PC-9 (cell line): Measurements from ENCODE around the gene SLC25A24. TPM values are rescaled to one million over a fixed set of nuclear protein-coding genes. Genes with fewer than 3 reads are reported as not detected.
"Not testable (repeated sequence)": the region's sequence is repeated elsewhere in the genome, so short reads cannot be mapped to it uniquely, and the experiment has no call there.

Source experiments
- BruUV-seq: library from RNA; stranded (reverse); fragments of 400-500 nt; replicated peaks from 2 replicates; lab custom pipeline; 2021; lab: Mats Ljungman, UMichigan
- CTCF ChIA-PET: fragments of 300-600 bp; sonication (Branson Sonifier 250); formaldehyde crosslinking; loops from one replicate; lab custom pipeline; 2022; ENCODE audit warnings: antibody characterized with exemption; lab: Charles Lee
- POLR2A ChIA-PET: fragments of 300-600 bp; sonication (Branson Sonifier 250); formaldehyde crosslinking; loops from one replicate; lab custom pipeline; 2022; ENCODE audit warnings: antibody characterized with exemption; ENCODE audit not compliant: unreplicated experiment; lab: Charles Lee
- DNase-seq, 2 experiments: peaks; one replicate each; pipeline versions ENCODE4 v3.0.0 to v3.0.0-alpha.2; 2015 to 2022; ENCODE audit warnings: mixed read lengths in 1 of 2
- H2AFZ ChIP-seq: fragments of 200-600 bp; sonication (generic); 2 replicates; pipeline ENCODE4 v1.8.1; 2017; ENCODE audit warnings: antibody characterized with exemption
- H3F3A ChIP-seq: fragments of 200-600 bp; sonication (generic); 2 replicates; pipeline ENCODE4 v1.8.1; 2017; ENCODE audit warnings: antibody characterized with exemption, mild to moderate bottlenecking, low read depth; ENCODE audit not compliant: insufficient read depth
- H3K27ac ChIP-seq: fragments of 200-600 bp; sonication (generic); 2 replicates; pipeline ENCODE4 v1.6.1; 2016; ENCODE audit warnings: mixed run types
- H3K27me3 ChIP-seq: fragments of 200-600 bp; sonication (generic); 2 replicates; pipeline ENCODE4 v1.6.1; 2016; ENCODE audit warnings: low read depth, mixed run types; ENCODE audit not compliant: insufficient read depth
- H3K36me3 ChIP-seq: fragments of 200-600 bp; sonication (generic); 2 replicates; pipeline ENCODE4 v1.6.1; 2016; ENCODE audit warnings: low read depth, mixed run types
- H3K4me1 ChIP-seq: fragments of 200-600 bp; sonication (generic); replicated peaks from 2 replicates; pipeline ENCODE4 v1.6.1; 2016; ENCODE audit warnings: mixed run types; ENCODE audit not compliant: insufficient read depth
- H3K4me2 ChIP-seq: fragments of 200-600 bp; sonication (generic); 2 replicates; pipeline ENCODE4 v1.6.1; 2017; ENCODE audit warnings: mixed run types
- H3K4me3 ChIP-seq: fragments of 200-600 bp; sonication (generic); 2 replicates; pipeline ENCODE4 v1.6.1; 2016; ENCODE audit warnings: mixed run types
- H3K79me2 ChIP-seq: fragments of 200-600 bp; sonication (generic); 2 replicates; pipeline ENCODE4 v1.6.1; 2017; ENCODE audit warnings: low read depth, mixed run types
- H3K9me2 ChIP-seq: fragments of 200-600 bp; sonication (generic); 2 replicates; pipeline ENCODE4 v1.8.1; 2017; ENCODE audit warnings: mild to moderate bottlenecking; ENCODE audit not compliant: insufficient read depth
- H3K9me3 ChIP-seq: fragments of 200-600 bp; sonication (generic); 2 replicates; pipeline ENCODE4 v1.8.1; 2016; ENCODE audit warnings: low read depth; ENCODE audit not compliant: insufficient read depth
- H4K20me1 ChIP-seq: fragments of 200-600 bp; sonication (generic); 2 replicates; pipeline ENCODE4 v1.8.1; 2017; ENCODE audit not compliant: insufficient read depth
- CTCF ChIP-seq: fragments of 200-600 bp; sonication (generic); conservative IDR thresholded peaks from 2 replicates; pipeline ENCODE4 v1.6.1; 2017; ENCODE audit warnings: mixed run types, antibody characterized with exemption, mild to moderate bottlenecking, moderate library complexity
- EZH2 ChIP-seq: fragments of 200-600 bp; sonication (generic); IDR thresholded peaks from 2 replicates; pipeline ENCODE4 v1.8.0; 2017; ENCODE audit warnings: antibody characterized with exemption, low read depth
- intact Hi-C: fragments of 100-400 bp; cut with micrococcal nuclease; formaldehyde crosslinking; loops from one replicate; pipeline ENCODE4 v1.10.0; 2022; ENCODE audit not compliant: unreplicated experiment
- total RNA-seq: library from RNA; stranded (reverse); gene quantifications from 2 replicates; pipeline ENCODE4 v1.2.3, GENCODE V29; 2021

Gene SLC25A24
- total RNA-seq, 1 experiment from 2014 or later = 60.5 TPM

- TF ChIP-seq CTCF = peak; percentile 94
- H3K9me2 ChIP-seq, BruUV-seq, H3K79me2 ChIP-seq, H3K4me3 ChIP-seq, H3K9me3 ChIP-seq, H3K27ac ChIP-seq, CTCF ChIA-PET, H4K20me1 ChIP-seq, H3K36me3 ChIP-seq, intact Hi-C loops, H3K27me3 ChIP-seq, H2AFZ ChIP-seq, H3K4me2 ChIP-seq: not testable (repeated sequence)
- DNase-seq = peak in 1 of 2 experiments; percentile 46
- peaks cover 22% of the 10 kb centered on the region for H3F3A ChIP-seq
- peaks cover 33% of the 10 kb centered on the region for H3K4me1 ChIP-seq
- POLR2A ChIA-PET = interaction anchor here (0.7 kb wide), 1 partner anchor 118 kb away, joined by 8 read pairs; no protein-coding TSS in a partner anchor
Measured at GRCh38 chr1:108214641-108215465, 14.7 kb upstream of the SLC25A24 start.

GRCh38 chr1:108211014-108211413, 10.9 kb upstream of the SLC25A24 start:
- ChIA-PET POLR2A (interaction anchor here (0.6 kb wide), 1 partner anchor 10 kb away, joined by 5 read pairs; the partner anchor contains the start of gene SLC25A24), CTCF (interaction anchor here (0.6 kb wide), 1 partner anchor 118 kb away, joined by 4 read pairs; no protein-coding TSS in a partner anchor)
- Histone ChIP-seq H2AFZ (no peak overlapping the region), H3K27me3 (no peaks in the 10 kb centered on the region), H3F3A (peaks cover 3% of the 10 kb centered on the region; the same call in 1 of the 2 replicates), H3K4me2 (no peak overlapping the region), H3K79me2 (no peaks in the 10 kb centered on the region), H3K36me3 (no peaks in the 10 kb centered on the region), H3K4me1 (peaks cover 18% of the 10 kb centered on the region), H3K4me3 (no peak overlapping the region), H3K27ac (no peak overlapping the region), H4K20me1 (no peaks in the 10 kb centered on the region), H3K9me2 (no peaks in the 10 kb centered on the region), H3K9me3 (no peaks in the 10 kb centered on the region)
- BruUV-seq = no TSS peak
- intact Hi-C loops = no loop called here
- TF ChIP-seq EZH2 (no peak), CTCF (no peak)
- peak in 1 of 2 experiments; percentile 25 for DNase-seq

GRCh38 chr1:108209456-108210108, 9.4 kb upstream of the SLC25A24 start:
- H3K9me2 ChIP-seq = no peaks in the 10 kb centered on the region
- no peaks in the 10 kb centered on the region for H3F3A ChIP-seq
- no peak overlapping the region; the same call in 1 of the 2 replicates for H2AFZ ChIP-seq
- intact Hi-C loops = no loop called here
- BruUV-seq = no TSS peak
- no peak overlapping the region for H3K4me2 ChIP-seq
- TF ChIP-seq CTCF (no peak), EZH2 (no peak)
- ChIA-PET POLR2A (no interaction called here), CTCF (no interaction called here)
- H3K27me3 ChIP-seq = no peaks in the 10 kb centered on the region
- DNase-seq = no peak
- H3K4me3 ChIP-seq = no peak overlapping the region
- no peaks in the 10 kb centered on the region for H4K20me1 ChIP-seq
- no peaks in the 10 kb centered on the region for H3K9me3 ChIP-seq
- H3K36me3 ChIP-seq = no peaks in the 10 kb centered on the region
- no peak overlapping the region for H3K27ac ChIP-seq
- H3K79me2 ChIP-seq = no peaks in the 10 kb centered on the region
- peaks cover 11% of the 10 kb centered on the region for H3K4me1 ChIP-seq
